NCI-H1105 treated with DMSO at 0.1 percent for 48 hours (cell line): ENCODE measurements around the gene HOXC10.

Source experiments
- DNase-seq: peaks from one replicate; lab custom pipeline; 2025; lab: John Stamatoyannopoulos, UW

The HOXC10 gene

DNA sequence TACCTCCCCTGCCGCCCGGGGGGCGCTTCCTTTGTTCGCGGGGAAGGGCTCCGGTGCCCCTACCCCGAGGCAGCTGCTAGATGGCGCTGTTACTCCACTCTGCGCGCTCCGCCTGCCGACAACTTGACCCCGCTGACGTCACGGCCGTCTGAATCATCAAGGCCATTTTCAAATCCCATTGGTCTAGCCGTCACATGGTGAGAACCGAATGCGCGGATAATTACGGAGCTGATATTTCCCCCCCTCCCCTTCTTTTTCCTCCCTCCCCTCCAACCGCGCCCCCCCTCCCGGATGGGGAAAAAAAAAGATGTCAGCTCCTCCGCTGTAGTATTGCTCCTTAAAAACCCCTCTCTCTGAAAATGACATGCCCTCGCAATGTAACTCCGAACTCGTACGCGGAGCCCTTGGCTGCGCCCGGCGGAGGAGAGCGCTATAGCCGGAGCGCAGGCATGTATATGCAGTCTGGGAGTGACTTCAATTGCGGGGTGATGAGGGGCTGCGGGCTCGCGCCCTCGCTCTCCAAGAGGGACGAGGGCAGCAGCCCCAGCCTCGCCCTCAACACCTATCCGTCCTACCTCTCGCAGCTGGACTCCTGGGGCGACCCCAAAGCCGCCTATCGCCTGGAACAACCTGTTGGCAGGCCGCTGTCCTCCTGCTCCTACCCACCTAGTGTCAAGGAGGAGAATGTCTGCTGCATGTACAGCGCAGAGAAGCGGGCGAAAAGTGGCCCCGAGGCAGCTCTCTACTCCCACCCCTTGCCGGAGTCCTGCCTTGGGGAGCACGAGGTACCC lies at the start of gene HOXC10:
Gene HOXC10 (plus strand): TSS at position 246 of the 791 bp plus-strand sequence. CDS start 114 bp downstream, at position 360.
- peak; percentile 92 for DNase-seq

- no peak for DNase-seq
Measured at GRCh38 chr12:53935383-53936341, 49.3 kb upstream of the HOXC10 start.

DNA sequence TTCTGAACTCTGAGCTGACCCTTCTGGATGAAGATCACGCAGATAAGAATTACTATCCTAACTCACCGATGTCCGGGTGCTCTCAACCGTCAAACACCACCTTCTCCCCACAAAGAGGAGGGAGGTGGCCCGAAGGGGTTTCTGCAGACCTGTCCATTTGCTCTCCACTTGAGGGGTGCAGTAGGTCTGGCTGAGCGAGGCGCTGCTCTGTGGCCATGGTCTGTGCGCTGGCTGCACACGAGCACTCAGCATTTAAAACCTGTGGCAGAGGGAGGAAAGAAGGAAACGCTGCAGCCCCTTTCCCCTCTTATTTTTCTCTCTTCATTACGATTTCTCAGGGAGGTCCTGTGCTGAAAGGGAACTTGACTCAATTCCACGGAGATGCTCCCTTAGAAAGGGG lies 47.8 kb upstream of the HOXC10 start:
- no peak for DNase-seq

- DNase-seq, result no peak
Measured at GRCh38 chr12:53937596-53938325, 47.2 kb upstream of the HOXC10 start.

GRCh38 chr12:53938326-53939140 lies 46.4 kb upstream of the HOXC10 start, which contains the start of gene HOXC13:
HOXC13 (plus strand) TSS chr12:53938831; CDS start chr12:53938907, 76 bp downstream.
- peak; percentile 93 for DNase-seq

- peak; percentile 9 for DNase-seq
Measured at GRCh38 chr12:53939141-53940108, 45.5 kb upstream of the HOXC10 start.

DNA sequence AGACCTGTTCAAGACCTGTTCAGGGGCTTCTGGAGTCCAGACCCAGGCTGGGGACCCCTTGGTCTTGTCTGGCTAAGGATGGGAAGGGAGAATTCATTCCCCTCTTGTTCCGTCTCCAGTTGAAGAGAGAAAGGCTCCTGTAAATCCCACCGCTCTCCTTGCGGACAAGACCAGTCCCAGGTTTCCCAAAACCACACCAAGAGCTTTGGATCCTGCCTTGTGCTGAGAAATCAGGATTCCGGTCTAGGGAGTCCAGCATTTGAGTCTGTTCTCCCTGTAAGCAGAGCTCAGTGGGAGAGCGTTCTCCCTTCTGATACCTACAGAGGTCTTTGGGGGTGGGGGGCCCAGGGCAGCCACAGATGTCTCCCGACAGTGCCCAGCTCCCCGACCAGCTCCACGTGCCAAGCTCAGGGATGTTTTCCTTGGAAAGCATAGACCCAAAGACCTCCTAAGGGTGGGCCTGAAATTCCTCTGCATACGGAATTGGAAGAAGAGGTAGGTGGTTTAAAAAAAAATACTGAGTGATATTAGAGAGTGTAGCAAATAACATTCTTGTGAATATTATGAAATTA lies 44.4 kb upstream of the HOXC10 start:
- DNase-seq, result no peak

DNA sequence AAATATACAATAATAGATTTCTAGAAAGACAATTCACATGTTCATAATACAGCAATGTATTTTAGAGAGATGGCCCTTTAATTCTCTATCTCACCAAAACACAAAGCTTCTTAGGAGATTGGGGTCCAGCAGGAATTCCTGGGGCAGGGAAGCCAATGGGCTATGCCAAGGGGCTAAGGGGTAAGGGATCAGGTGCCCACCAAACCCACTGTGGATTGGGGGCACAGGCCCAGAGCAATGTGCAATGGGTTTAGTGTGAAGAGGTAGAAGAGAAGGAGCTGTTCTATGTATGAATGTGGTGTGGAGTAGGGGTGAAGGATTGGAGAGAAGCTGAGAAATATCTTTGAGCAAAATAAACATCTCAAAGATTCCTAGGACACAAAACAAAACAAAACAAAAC lies 43.8 kb upstream of the HOXC10 start:
- DNase-seq, result no peak

DNA sequence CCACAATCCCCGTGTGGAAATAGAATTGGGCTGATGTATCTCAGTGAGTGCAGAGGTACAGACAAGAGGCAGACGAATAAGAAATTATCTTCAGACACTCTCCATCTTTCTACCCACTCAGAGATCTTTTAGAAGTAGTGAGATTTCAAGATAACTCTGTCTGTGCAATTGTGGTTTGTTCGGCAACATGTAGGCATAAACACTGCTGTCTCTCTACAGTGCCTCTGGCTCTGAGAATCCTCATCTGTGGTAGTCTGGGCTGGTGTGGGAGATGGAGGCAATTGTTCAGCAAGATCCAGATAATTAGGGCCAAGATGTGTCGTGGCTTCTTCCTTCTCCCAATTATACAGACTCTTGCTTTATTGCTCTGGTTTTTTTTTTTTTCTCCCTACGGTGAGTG lies 43.2 kb upstream of the HOXC10 start:
- no peak for DNase-seq

DNA sequence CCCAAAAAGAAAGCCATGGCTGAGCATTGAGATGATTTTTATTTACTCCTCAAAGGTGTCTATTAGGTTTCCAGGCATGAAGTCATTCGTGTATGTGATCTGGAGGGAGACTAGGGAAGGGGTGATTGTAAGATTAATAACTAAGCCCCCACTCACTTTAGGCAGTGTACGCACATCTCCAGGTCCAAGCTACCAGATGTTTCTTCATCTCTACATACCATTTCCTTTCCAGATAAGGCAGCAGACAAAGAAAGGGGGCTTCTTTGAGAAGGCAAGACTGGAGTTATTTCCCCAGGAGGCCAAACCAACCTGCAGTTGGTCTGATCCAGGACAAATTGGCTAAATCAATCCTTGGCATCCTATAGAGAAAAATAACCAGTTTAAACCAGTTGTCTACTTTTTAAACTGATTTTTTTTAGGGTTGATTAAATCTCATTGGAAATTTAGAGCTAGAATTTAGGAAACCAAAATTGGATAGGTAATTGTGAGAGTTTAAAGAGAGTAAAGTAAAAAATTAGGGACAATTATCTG lies 42.4 kb upstream of the HOXC10 start:
- DNase-seq, result no peak

DNA sequence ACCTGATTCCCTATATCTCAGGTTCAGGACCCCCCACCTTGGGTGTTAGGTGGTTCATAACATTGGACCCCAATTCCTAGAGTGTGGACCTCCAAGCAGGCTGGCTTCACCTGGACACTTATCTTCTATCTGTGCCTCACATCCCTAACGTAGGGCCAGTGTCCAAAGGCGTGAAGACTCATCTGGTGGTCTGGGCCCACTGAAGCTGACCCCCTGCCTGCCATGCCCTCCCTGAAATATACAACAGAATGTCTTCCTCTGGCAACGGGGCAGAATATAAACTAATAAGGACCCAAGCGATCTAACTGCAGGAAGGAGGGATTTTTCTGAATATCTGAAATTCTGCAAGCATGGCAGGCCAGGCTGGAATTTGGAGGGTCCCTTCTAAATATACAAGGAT lies 40.7 kb upstream of the HOXC10 start:
- no peak for DNase-seq

DNA sequence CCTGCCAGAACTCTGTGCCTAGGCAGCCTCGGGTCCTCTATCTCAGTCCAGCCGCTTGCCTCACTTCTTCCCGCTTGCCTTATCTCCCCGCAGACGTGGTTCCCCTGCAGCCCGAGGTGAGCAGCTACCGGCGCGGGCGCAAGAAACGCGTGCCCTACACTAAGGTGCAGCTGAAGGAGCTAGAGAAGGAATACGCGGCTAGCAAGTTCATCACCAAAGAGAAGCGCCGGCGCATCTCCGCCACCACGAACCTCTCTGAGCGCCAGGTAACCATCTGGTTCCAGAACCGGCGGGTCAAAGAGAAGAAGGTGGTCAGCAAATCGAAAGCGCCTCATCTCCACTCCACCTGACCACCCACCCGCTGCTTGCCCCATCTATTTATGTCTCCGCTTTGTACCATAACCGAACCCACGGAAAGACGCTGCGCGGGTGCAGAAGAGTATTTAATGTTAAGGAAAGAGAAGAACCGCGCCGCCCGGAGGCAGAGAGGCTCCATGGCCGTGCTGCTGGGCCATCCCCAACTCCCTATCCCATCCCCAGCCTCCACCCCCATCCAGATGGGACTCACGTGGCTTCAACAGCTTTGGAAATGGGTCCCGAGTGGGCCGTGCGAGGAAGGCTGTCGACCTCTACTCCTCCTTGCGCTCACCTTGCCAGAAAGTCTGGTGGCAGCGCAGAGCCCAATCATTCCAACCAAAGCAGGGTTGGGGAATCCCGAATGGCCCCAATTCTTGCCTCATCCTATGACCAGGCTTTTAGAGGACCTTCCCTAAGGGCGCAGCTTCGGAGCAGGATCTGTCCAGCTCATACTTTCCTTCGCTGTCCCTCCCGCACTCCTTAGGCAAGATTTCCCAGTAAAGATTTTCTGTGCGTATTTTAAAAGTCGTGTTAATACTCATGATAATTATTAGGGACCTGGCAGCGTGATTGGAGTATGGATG lies 39.8 kb upstream of the HOXC10 start:
- no peak for DNase-seq

DNA sequence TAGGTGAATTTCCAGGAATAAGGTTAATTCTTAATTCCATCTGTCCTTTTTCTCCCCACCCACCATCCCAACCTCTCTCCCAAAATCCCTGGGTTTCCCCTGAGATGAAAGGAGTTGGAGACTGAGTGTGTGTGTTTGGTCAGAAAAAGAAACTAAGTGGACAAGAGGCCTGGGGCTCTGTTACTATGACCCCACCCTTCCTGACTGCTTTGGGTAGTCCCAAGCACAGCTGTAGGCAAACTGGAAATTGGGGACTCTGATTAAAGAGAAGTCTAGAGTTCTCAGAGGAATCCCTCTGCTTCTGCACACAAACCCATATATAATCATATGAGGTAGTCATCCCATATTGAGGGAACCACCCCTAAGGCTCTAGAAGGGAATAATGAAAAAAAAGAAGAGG lies 37.2 kb upstream of the HOXC10 start:
- DNase-seq, result no peak

GRCh38 chr12:53948650-53949593 lies 36.0 kb upstream of the HOXC10 start:
- DNase-seq, result no peak

DNA sequence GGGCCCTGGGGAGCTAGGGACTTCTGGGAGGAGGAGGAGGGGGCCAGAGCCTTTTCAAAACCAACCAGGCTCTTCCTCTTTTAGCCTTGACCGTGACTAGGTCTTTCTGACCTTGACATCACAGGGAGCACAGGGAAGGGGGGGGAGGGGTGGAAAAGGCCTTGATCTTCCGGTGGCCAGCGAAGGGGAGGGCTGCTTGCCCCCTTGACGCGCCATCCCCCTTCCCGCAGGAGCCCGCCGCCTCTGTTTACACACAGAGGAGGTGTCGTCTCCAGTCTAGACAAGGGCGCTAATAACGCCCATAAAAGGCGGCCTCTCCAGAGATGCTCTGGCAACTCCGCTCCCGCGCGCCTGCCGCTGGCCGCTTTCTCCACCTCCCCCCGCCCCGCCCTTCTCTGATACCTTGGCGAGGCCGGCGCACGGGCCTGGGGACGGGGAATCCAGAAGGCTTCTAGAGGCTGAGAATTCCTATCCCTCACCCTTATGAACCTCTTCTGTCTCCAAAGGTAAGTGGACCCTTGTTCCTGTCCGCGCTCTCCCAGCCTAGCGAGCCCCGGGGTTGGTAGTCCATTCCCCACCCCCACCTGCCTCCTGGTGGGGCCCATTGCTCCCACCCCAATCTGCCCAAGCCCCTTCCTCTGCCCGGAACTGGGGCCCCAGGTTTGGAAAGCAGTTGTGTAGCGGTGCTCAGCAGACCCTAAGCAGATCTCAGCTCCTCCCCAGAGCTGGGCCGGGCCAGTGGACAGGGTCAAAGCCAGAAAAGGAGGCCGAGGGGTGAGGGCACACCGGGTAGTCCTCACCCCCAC lies 35.1 kb upstream of the HOXC10 start:
- peak; percentile 53 for DNase-seq

GRCh38 chr12:53950437-53950773 lies 34.5 kb upstream of the HOXC10 start:
- DNase-seq, result no peak
